Measurements from ENCODE around the gene CIB4. TPM values are rescaled to one million over a fixed set of nuclear protein-coding genes. Genes with fewer than 3 reads are reported as not detected.

The CIB4 gene
- total RNA-seq, 1 donor from 2014 or later = not detected

GRCh38 chr2:26556309-26557243 lies 84.6 kb downstream of the CIB4 start:
- H3K4me1 ChIP-seq = no peaks in the 10 kb centered on the region
- no peak for ATAC-seq
- H3K36me3 ChIP-seq = no peaks in the 10 kb centered on the region
- H3K27me3 ChIP-seq = peaks cover 22% of the 10 kb centered on the region
- no peak overlapping the region for H3K27ac ChIP-seq
- DNase-seq = peak; percentile 47
- no peak overlapping the region for H3K4me3 ChIP-seq
- no peak for TF ChIP-seq CTCF (IDR thresholded peaks at IDR 0.05)
- H3K9me3 ChIP-seq = no peaks in the 10 kb centered on the region
- intact Hi-C loops (cut with DNase I) = no loop called here

- Histone ChIP-seq H3K4me1 (no peaks in the 10 kb centered on the region), H3K9me3 (no peaks in the 10 kb centered on the region), H3K4me3 (no peak overlapping the region), H3K36me3 (no peaks in the 10 kb centered on the region), H3K27me3 (peaks cover 12% of the 10 kb centered on the region), H3K27ac (no peak overlapping the region)
- intact Hi-C loops (cut with DNase I) = no loop called here
- DNase-seq (peak; percentile 32), ATAC-seq (no peak)
- no peak for TF ChIP-seq CTCF (IDR thresholded peaks at IDR 0.05)
Observed at GRCh38 chr2:26555246-26556133, 85.7 kb downstream of the CIB4 start.

- Histone ChIP-seq H3K27ac (no peak overlapping the region), H3K36me3 (no peaks in the 10 kb centered on the region), H3K27me3 (no peaks in the 10 kb centered on the region), H3K4me1 (no peaks in the 10 kb centered on the region), H3K4me3 (no peak overlapping the region), H3K9me3 (no peaks in the 10 kb centered on the region)
- ATAC-seq = no peak
- no peak for TF ChIP-seq CTCF (IDR thresholded peaks at IDR 0.05)
- intact Hi-C loops (cut with DNase I) = no loop called here
- peak; percentile 23 for DNase-seq
Observed at GRCh38 chr2:26552641-26553374, 88.4 kb downstream of the CIB4 start.

GRCh38 chr2:26550276-26551015 lies 90.7 kb downstream of the CIB4 start:
- intact Hi-C loops (cut with DNase I) = no loop called here
- H3K4me3 ChIP-seq = no peak overlapping the region
- H3K36me3 ChIP-seq = no peaks in the 10 kb centered on the region
- no peak for TF ChIP-seq CTCF (IDR thresholded peaks at IDR 0.05)
- no peak overlapping the region for H3K27ac ChIP-seq
- peak; percentile 32 for DNase-seq
- ATAC-seq = no peak
- H3K9me3 ChIP-seq = no peaks in the 10 kb centered on the region
- H3K4me1 ChIP-seq = no peaks in the 10 kb centered on the region
- H3K27me3 ChIP-seq = no peaks in the 10 kb centered on the region

Measured in upper lobe of right lung (tissue), 1 donor.